Stimulated activated CD8-positive, alpha-beta memory T cell treated with anti-CD3 and anti-CD28 coated beads, Interleukin-2, amount 100 ng/mL, for 48 hours (primary cell): ENCODE measurements around the gene JUP.
"Not testable (repeated sequence)": the region's sequence is repeated elsewhere in the genome, so short reads cannot be mapped to it uniquely, and the experiment has no call there.

Source experiments
- DNase-seq, 2 donors: peaks; one replicate each; pipeline ENCODE4 v3.0.0-alpha.2; 2020; ENCODE audit warnings: low read depth in 2 of 2

The JUP gene

DNA sequence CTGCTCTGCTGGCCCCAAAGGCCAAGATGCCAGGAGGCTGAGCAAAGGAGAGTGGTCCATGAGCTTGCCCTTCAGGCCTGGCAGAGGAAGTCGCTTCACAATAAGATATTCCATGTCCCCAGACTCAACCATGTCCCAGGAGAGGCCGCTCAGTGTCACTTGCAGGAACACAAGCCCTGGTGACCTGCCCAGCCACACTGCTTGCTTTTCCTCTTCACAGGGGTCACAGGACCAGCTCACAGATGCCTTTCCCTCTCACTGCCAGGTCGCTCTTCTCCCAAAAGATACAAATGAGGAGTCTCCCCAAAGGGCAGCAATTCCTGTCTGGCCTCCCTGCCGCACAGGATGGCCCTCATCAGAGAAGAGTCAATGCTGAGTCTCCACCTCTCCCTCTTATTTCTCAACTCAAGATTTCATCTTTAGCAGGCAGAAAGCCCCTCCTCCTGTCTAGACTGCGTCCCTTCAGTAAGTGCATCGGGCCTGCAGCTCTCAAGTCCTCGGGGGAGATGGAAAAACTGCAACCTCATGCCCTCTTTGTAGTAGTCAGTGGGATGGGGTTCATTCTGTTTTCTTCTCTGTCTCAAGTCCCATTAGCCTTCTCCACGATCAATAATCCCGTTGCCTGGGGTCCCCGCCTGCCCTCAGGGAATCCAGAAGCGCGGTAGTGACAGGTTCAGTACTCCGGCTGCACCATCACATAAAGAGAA, 5.0 kb downstream of the JUP start:
- DNase-seq = no peak

DNA sequence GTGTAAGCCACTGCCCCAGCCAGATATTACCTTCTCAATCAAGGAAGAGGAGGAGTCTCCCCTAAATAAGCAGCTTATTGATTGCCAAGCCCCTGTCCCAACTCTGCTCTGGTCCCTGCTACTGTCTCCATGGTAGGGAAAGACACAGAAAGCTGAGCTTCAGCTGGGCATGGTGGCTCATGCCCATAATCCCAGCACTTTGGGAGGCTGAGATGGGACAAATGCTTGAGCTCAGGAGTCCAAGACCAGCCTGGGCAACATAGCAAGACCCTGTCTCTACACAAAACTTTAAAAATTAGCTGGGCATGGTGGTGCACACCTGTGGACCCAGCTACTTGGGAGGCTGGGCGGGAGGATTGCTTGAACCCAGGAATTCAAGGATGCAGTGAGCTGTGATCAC, 6.6 kb downstream of the JUP start:
- DNase-seq = no peak

DNA sequence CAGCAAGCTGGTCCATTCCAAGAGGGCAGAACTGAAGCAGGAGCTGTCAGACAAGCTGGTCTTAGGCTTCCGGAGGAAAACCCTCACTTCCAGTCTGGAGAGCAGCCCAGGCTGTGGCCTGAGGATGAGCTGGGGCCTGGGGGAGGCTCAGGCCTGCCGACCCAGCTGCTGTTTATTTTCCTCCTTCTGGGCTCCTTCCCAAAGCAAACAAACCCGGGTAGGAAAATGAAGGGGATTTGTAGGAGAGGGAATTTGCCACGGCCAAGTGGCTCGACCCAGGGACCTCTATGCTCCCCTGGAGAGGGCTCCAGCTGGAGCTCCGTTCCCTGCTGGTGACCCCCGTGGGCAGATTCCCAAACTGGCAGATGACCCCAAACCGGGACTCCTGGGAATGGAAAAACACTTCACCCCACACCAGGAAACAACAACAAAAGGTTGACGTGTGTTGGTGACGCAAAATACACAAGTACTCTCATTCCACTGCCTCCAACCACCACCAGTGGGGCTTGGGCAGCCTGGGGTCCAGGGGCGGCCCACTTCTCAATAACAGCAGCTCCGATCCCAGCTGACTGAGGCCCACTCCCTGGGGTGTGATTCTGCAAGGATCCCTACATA, 8.8 kb downstream of the JUP start:
- no peak for DNase-seq

DNA sequence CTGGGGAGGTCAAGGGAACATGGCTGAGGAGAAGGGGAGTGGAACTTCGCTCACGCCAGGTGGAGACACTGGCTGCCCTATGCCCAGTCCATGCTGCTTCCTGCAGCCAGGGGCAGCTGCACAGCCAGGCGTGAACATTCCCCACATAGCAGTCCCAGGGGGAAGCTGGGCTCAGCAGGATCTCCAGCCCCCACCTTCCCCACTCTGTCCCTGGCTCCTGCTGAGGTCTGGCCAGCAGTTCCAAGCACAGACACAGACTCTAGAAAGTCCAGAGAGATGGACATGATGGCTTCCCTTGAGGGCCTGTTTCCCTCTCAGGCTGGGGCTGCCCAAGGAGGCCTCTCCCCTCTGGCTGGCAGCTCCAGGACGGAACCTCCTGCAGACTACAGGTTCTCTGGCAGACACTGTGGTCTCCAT, 9.3 kb downstream of the JUP start:
- no peak for DNase-seq

DNA sequence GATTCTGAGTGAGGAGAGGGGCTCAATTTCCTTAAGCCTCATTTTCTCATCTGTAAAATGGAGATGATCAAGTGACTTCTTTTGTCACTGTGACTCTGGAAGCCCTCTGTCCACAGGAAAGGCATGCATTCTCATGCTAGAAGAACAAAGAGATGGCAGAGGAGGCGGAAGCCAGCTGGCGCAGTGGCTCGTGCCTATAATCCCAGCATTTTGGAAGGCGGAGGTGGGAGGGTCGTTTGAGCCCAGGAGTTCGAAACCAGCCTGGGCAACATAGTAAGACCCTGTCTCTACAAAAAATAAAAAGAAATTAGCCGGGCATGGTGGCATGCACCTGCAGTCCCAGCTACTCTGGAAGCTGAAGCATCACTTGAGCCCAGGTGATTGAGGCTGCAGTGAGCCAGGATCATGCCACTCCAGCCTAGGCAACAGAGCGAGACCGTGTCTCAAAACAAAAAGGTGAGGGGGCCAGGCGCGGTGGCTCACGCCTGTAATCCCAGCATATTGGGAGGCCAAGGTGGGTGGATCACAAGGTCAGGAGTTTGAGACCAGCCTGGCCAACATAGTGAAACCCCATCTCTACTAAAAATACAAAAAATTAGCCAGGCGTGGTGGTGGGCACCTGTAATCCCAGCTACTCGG, 10.1 kb downstream of the JUP start:
- DNase-seq = not testable (repeated sequence)

DNA sequence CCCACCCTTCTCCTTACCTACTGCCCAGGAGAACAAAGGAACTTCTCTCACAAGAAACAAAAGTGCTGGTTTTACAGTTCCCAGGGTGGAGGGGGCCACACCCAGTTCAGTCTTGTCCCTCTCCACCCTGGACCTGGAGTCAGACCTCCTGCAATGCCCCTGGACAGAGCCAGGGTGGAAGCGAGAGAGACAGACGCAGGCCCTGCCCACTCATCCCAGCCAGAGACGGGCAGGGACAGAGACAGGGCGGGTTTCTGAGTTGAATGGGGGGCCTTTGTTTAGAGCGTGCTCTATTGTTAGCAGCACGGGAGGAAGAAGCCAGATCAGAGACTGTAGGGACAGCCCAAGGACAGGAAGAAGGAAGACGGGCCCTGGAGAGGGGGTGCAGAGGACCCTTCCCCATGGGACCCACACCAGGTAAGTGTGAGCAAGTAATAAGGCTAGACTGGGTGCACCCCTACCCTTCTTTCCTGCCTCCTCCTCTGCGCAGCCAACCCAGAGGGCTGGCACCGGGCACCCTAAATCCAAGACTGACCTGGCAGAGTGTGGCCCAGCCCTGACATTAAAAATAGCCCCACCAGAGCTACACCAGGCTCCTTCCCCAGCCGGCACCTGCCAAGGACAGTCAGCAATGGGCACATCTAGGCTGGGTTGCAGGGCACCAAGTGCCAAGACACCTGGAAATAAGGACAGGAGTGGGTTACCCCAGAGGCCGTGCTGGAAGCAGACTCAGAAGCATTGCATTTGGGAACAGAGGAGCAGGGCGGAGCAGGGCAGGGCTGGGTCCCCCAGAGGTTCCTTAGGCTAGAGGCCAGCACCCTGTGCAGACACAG, 10.9 kb downstream of the JUP start:
- DNase-seq = no peak

DNA sequence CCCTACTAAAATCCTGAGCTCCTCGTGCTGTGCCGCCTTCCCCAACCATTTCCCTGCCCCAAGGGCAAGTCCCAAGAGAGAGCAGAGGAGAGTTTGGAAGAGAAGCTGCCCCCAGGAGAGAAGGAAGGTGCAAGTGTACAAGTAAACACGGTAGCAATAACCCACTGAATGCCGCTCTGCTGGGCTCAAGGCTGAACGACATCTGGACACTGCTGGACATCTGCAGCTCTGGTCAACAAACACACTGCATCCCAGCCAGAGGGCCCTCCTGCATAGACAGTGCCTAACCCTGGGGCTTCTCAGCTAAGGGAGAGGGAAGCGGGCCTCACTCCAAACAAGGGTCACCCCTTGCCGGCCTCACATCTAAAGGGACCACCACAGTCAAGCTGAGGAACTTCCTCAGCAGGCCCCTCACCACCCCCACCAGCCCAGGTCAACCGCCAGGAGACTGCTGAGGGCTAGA, 12.7 kb downstream of the JUP start:
- no peak for DNase-seq

DNA sequence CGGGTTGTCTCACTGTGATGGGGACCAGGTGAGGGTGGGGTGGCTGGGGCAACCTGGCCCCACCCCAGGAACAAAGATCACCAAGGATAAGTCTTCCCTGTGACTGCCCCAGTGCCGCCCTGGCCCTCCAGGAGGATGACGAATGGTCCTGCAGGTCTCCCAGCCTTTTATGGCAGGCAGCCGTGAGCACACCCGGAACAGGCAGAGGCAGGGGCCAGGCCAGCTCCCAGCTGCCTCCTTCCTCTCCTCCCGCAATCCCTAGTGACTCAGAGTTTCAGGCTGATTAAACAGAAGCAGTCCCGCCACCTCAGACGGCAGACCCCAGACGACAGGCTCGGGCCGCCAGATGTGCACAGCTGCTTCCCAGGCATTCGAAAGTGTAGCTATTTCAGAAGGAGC, 13.3 kb downstream of the JUP start:
- DNase-seq = no peak

DNA sequence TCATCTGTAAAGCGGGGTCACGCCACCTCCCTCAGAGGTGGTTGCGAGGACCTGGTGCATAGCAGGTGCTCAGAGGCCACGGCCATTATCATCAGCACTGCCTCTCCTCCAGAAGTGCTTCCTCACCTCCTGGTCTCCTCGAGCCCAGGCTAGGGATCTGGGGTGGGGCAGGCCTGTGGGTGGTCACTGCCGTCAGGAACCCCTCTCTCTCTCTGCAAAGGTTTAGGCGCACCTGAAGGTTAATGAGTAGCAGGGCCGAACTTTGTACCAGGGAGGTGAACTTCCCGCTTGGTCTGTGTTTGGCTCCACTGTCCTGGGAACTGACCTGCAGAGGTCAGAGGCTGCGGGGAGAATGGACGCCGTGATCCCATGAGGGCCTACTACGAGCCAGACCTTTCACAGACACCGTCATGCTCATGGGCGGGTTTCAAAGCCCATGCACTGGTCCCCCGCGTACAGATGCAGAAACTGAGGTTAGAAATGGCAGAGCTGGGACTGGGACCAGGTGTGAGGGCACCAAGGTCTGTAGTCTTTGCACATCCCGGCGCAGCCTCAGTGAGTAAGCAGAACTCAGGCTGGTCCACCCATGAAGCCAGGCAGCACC, 13.8 kb downstream of the JUP start:
- no peak for DNase-seq

DNA sequence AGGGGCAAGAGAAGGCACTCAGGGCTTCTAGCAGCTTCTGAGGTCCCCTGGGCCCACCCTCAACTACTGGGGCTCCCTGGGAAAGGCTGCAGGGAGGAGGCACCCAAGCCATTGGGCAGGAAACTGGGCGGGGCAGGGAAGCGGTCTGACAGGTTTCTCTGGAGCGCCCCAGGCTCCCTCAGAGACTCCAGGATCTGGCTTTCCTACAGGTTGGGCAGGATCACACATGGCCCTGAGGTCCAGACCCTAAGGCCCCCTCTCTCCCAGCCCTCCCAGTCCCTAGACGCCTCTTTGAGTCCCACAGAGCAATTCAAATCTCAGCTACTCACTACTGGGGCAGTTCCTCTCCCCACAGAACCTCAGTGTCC, 14.3 kb downstream of the JUP start:
- DNase-seq = no peak

DNA sequence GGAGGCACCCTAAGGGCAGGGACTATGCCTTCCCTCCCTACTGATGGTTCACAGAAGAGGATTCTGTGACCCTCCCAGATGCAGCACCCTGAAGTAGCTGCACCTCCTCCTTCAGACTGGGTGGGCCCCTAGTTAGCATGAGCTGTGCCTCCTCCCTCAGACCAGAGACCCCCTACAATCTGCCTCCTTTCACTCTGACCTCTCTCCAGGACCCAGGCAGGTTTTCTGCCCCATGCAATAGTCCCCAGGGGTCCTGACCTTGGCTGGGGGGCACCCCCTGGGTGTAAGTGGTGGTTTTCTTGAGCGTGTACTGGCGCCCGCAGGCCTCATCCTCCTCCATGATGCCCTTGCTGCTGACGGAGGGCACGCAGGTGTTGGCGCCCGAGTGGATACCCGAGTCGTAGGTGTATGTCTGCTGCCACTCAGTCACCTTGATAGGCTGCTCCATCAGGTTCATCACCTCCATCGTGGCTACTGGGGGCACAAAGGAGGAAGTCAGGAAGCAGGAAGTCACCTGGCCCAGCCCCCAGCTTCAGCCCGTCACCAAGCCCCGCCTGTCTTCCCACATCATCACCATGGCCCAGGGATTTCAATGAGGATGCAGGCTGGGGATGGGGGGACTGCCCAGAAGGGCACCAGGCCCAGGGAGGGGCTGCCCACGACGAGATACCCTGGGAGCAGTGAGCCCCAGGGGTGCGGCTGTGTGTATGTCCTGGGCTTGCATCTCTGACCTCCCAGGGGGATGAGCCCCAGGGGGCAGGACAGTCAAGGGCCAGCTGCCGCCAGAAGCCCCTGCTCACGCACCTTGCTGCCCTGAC, 14.9 kb downstream of the JUP start:
- DNase-seq = no peak

DNA sequence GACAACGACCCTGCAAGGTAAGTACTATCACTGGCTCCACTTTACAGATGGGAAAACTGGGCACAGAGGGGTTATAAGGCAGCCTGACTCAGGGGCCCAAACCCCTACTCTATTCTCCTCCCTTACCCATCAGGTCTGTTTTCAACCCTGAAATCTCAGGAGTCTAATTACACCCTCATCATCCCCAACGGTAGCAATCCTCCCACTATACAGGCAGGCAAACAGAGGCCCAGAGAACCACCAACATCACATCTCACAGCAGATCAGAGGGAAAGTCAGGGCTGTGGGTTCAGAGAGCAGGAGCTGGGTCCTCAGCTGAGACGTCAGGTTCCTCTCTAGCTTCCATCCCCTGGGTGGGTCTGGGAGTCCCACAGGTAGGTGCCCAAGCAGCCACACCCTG, 16.5 kb downstream of the JUP start:
- DNase-seq = no peak

DNA sequence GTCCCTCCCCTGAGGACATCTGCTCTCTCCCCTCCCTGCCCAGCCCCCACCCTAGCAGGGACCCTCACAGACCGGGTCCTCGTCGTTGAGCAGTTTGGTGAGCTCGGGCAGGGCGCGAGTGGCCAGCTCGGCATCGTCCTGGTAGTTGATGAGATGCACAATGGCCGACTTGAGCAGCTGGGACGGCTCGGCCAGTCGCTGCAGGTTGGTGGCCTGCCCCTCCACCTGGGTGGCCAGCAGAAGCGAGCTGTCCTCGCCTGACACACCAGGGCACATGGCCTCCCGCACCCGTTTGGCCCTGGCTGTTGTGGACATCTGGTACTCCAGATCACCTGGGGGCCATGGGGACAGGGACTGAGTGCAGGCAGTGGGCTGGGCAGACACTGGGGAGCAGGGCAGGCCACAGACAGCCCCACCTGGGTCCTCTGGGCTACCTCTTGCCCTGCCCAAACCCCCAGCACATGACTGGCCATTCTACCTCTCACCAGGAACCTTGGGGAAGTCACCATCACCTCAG, 17.1 kb downstream of the JUP start:
- DNase-seq = no peak

DNA sequence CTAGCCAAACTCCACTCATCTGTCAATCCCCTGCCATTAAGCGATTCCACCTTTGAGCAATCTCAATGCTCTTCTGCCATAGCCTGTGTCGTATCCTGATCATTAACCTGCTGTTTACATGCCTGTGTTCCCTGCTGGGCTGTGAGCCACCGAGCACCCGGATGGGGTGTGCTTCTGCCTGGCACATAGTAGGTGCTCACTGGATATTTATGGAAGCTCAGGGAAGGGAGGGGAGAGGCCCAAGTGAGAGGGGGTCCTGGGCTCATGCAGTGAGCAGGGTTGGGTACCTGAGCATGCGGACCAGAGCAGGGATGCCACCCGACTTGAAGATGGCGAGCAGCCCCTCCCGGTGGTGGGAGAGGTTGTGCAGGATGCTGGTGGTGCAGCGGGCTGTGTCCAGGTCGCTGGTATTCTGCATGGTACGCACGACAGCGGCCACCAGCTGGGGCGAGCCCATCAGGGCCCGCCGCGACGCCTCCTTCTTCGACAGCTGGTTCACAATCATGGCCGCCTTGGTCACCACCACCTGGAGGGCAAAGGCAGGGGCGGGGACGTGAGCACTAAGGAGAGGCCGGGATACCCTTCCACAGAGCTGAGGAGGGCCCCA, 17.7 kb downstream of the JUP start:
- no peak for DNase-seq

DNA sequence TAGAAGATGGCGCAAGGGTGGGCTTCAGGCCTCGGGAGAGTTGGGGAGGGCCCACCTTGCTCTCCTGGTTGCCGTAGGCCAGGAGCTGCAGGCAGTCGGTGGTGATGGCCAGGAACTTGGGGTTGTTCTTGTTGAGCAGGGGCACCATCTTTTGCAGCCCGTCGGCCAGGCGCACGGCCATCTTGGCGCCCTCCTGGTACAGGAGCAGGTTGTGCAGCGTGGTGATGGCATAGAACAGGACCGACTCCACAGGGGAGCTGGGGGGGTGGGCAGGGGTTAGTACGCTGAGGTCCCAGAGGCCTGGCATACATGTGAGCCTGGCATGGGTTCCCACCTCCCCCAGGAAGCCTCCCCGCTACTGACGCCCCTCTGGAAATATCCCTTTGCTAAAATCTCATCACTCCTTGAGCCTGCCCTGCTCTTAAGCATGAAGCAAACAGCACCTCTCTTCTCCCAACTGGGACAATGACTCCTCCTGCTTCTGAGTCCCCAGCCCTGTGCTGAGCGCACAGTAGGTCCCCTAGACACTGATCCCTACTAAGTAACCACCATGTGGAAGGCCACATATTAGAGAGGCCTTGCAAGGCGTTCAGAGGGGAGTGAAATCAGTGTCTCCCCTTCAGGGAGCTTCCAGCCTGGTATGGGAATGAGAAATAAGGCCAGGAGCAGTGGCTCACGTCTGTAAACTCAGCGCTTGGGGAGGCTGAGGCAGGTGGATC, 19.0 kb downstream of the JUP start:
- DNase-seq = no peak

DNA sequence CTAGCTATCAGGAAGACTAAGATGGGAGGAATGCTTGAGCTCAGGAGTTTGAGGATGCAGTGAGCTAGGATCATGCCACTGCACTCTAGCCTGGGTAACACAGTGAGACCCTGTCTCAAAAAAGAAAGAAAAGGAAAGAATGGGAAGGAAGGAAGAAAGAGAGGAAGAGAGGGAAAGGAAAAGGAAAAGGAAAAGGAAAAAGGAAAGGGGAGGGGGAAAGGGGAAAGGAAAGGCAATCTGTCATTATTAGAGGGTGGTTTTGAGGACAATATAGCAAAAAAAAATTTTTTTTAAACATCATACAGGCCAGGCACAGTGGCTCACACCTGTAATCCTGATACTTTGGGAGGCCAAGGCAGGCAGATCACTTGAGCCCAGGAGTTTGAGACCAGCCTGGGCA, 20.4 kb downstream of the JUP start:
- no peak for DNase-seq

DNA sequence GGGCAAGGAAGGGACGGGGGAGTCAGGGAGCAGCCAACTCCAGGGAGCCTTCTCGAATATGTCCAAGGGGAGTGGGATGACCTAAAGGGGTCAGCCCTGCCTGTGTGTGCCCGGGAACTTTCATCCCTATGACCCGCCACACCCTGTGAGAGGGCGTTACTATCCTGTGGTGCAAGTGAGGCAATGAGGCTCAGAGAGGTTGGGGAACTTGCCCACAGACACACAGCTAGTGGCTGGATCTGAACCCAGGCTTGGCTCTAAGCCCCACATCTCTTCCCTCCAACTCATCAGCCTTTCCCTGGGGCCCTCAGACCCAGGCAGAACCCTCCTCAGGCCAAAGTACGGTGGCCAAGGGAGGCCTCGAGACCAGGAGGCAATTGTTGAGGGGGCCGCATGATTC, 23.2 kb downstream of the JUP start:
- no peak for DNase-seq

DNA sequence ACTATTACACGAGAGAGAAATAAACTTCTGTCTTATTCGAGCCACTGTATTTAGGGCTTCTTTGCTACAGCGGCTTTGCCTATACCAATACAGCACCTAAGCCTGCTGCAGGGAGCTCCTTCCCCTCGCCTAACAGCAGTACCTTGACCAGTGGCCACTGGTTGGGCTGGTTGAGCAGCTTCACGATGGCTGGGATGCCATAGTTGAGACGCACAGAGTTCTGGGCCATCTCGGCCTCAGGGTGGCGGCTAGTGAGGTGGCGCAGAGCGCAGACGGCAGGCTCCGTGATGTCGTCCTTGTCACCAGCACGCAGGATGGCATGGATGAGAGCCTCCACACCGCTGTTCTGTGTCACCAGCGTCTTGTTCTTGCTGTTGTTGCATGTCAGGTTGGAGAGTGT, 23.7 kb downstream of the JUP start:
- no peak for DNase-seq

DNA sequence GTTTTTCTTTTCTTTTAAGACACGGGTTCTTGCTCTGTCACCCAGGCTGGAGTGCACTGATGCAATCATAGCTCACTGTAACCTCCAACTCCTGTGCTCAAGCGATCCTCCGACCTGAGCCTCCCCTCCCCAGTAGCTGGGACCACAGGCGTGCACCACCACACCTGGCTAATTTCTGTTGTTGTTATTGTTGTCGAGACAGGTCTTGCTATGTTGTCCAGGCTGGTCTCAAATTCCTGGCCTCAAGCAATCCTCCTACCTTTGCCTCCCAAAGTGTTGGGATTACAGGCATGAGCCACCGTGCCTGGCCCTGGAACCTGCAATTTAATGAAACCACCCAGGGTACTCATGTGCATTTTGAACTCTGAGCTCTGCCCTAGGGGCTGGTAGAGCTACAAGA, 24.1 kb downstream of the JUP start:
- DNase-seq = no peak

DNA sequence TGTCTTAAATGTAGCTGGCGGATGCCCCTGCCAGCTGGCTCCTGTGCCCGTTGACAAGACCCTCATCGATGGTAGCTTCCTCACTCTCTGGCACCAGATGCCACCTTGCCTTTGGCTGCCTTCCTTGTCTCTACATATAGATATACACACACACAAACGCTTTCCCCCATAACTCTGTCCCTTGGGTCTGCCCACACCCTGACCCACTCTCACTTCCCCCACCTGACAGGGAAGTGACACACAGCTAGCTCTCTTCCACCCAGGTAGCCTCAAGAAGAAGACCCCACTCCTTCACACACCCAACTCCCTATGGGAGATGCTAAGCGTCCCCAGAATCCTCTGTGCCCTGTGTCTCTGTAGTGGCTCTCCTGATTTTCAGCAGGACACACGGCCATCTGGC, 25.6 kb downstream of the JUP start:
- DNase-seq = no peak
